K562 (cell line): Measurements from ENCODE around the gene FAAH. TPM values are rescaled to one million over a fixed set of nuclear protein-coding genes. Genes with fewer than 3 reads are reported as not detected.

ENCODE experiments used
- ATAC-seq: fragments of 200-7000 bp; cut with Tn5 transposase; 3 replicates; pipeline ENCODE4 v1.9.1; 2020; ENCODE audit warnings: moderate library complexity
- BruUV-seq: library from RNA; stranded (reverse); fragments of 400-500 nt; replicated peaks from 2 replicates; lab custom pipeline; 2021; lab: Mats Ljungman, UMichigan
- CTCF ChIA-PET: fragments of 300-600 bp; formaldehyde crosslinking; extraction: SDS; loops from one replicate; lab custom pipeline; 2021; ENCODE audit warnings: low intra/inter-chr PET ratio; lab: Yijun Ruan, JAX
- POLR2A ChIA-PET: fragments of 300-600, 350-650 bp; sonication (Branson Sonifier 250); formaldehyde crosslinking; extraction: SDS; loops from one replicate; lab custom pipeline; 2021; ENCODE audit warnings: antibody characterized with exemption, inconsistent platforms; lab: Yijun Ruan, JAX
- DNase-seq, 4 experiments: peaks; one replicate each; pipeline versions ENCODE4 v3.0.0 to v3.0.0-alpha.2; 2011 to 2018; ENCODE audit warnings: low spot score in 3 of 4, mixed read lengths in 3 of 4; ENCODE audit errors: extremely low read depth in 1 of 4
- FAIRE-seq: peaks from 2 replicates; lab custom pipeline; 2011; peaks lifted over from hg19 to GRCh38; lab: Jason Lieb, UNC
- H2AFZ ChIP-seq: 2 replicates; pipeline ENCODE4 v1.6.0; 2011; ENCODE audit warnings: low read depth, low read length, control low read depth, inconsistent platforms
- H3K27ac ChIP-seq: fragments of 200-600 bp; 3 replicates; pipeline ENCODE4 v1.8.0; 2011; ENCODE audit warnings: low read depth, mild to moderate bottlenecking, control low read depth, inconsistent platforms, low read length, moderate library complexity, mixed read lengths; ENCODE audit errors: extremely low read depth
- H3K27me3 ChIP-seq, 2 experiments: fragments of 300-600 bp in 1 of 2; 2 replicates in 1 of 2; 3 replicates in 1 of 2; pipeline versions ENCODE4 v1.6.0 to v1.8.0; 2011; ENCODE audit warnings: inconsistent platforms in 2 of 2, low read length in 2 of 2, mild to moderate bottlenecking in 1 of 2, mixed read lengths in 1 of 2, moderate library complexity in 1 of 2; ENCODE audit not compliant: control insufficient read depth in 2 of 2, insufficient read depth in 2 of 2
- H3K36me3 ChIP-seq: fragments of 300-600 bp; 3 replicates; pipeline ENCODE4 v1.8.0; 2011; ENCODE audit warnings: mild to moderate bottlenecking, low read length, inconsistent platforms; ENCODE audit not compliant: control insufficient read depth, insufficient read depth
- H3K4me1 ChIP-seq, 2 experiments: fragments of 200-600 bp in 1 of 2; replicated peaks in 1 of 2; 2 replicates in 1 of 2; 3 replicates in 1 of 2; pipeline versions ENCODE4 v1.5.1 to v1.8.0; 2011; ENCODE audit warnings: inconsistent platforms in 2 of 2, low read length in 2 of 2, mild to moderate bottlenecking in 1 of 2, mixed read lengths in 1 of 2, moderate library complexity in 1 of 2; ENCODE audit not compliant: control insufficient read depth in 2 of 2, insufficient read depth in 2 of 2
- H3K4me2 ChIP-seq: 2 replicates; pipeline ENCODE4 v1.6.1; 2011; ENCODE audit warnings: low read length, control low read depth, inconsistent platforms, mixed read lengths; ENCODE audit not compliant: insufficient read depth
- H3K4me3 ChIP-seq: fragments of 200-600 bp; sonication (generic), shearing (Covaris generic); 2 replicates; pipeline ENCODE4 v1.5.1; 2016; ENCODE audit warnings: control low read depth, inconsistent platforms
- H3K79me2 ChIP-seq: fragments of 200-600 bp; 3 replicates; pipeline ENCODE4 v1.8.0; 2011; ENCODE audit warnings: low read length, inconsistent platforms; ENCODE audit not compliant: control insufficient read depth, insufficient read depth
- H3K9ac ChIP-seq, 2 experiments: 2 replicates each; pipeline versions ENCODE4 v1.6.0 to v1.6.1; 2011; ENCODE audit warnings: low read depth in 2 of 2, low read length in 2 of 2, control low read depth in 1 of 2, inconsistent platforms in 1 of 2, mild to moderate bottlenecking in 1 of 2, mixed read lengths in 1 of 2; ENCODE audit not compliant: insufficient read depth in 1 of 2
- H3K9me1 ChIP-seq: one replicate; pipeline ENCODE4 v1.6.0; 2011; ENCODE audit warnings: inconsistent platforms, mild to moderate bottlenecking, low read length, moderate library complexity; ENCODE audit not compliant: control insufficient read depth, insufficient read depth
- H3K9me3 ChIP-seq: replicated peaks from 2 replicates; pipeline ENCODE4 v1.5.1; 2011; ENCODE audit warnings: low read depth, low read length, inconsistent platforms; ENCODE audit not compliant: control insufficient read depth, insufficient read depth
- H4K20me1 ChIP-seq: replicated peaks from 2 replicates; pipeline ENCODE4 v1.6.1; 2011; ENCODE audit warnings: low read length, inconsistent platforms, mixed read lengths; ENCODE audit not compliant: control insufficient read depth, insufficient read depth
- ESRRB ChIP-seq: fragments of 250-450 bp; sonication (Bioruptor Pico); IDR thresholded peaks from 2 replicates; pipeline ENCODE4 v1.5.0; 2020; ENCODE audit warnings: mild to moderate bottlenecking, moderate library complexity, borderline replicate concordance
- LCOR ChIP-seq: sonication (generic); formaldehyde crosslinking; IDR thresholded peaks from 2 replicates; pipeline ENCODE4 v1.8.0; 2022; ENCODE audit warnings: mild to moderate bottlenecking, missing genetic modification reagents
- MAFK ChIP-seq: IDR thresholded peaks from 2 replicates; pipeline ENCODE4 v1.6.1; 2011; ENCODE audit warnings: low read length, improper control_type of control experiment
- NELFE ChIP-seq: IDR thresholded peaks from 2 replicates; pipeline ENCODE4 v1.6.1; 2011; ENCODE audit warnings: mild to moderate bottlenecking; ENCODE audit not compliant: insufficient read depth, insufficient read length
- POLR2H ChIP-seq: IDR thresholded peaks from 2 replicates; pipeline ENCODE4 v1.6.1; 2016; ENCODE audit warnings: missing genetic modification characterization, low read depth, mild to moderate bottlenecking, control low read depth, missing compliant biosample characterization, moderate library complexity
- SMARCA5 ChIP-seq: fragments of 450-650 bp; IDR thresholded peaks from 2 replicates; pipeline ENCODE4 v1.6.1; 2016
- ZC3H4 ChIP-seq: sonication (generic); formaldehyde crosslinking; IDR thresholded peaks from 2 replicates; pipeline ENCODE4 v1.9.0; 2021; ENCODE audit warnings: missing genetic modification reagents, borderline replicate concordance
- WGBS: fragments of 100-300 bp; shearing (Covaris generic); methylation state at CpG from one replicate; pipeline ENCODE4 v1.1.6; 2016; ENCODE audit warnings: low coverage, mixed read lengths; ENCODE audit not compliant: insufficient coverage; ENCODE audit errors: missing lambda C conversion rate; 5-methylcytosine and 5-hydroxymethylcytosine counted together
- in situ Hi-C: fragments of 300-500 bp; cut with MboI; formaldehyde crosslinking; loops from 4 replicates; pipeline ENCODE4 v1.15.0; 2018; ENCODE audit warnings: inconsistent platforms, mixed read lengths
- intact Hi-C: fragments of 100-400 bp; cut with micrococcal nuclease; formaldehyde crosslinking; loops from 2 replicates; pipeline ENCODE4 v1.14.2; 2022
- polyA plus RNA-seq, 8 experiments: library from polyadenylated mRNA; depleted of rRNA in 4 of 8; stranded (reverse) in 5 of 8; unstranded in 3 of 8; fragments of >200 nt; fragmentation: Nextera tagmentation in 2 of 8; fragmentation: Illumina TruSeq in 1 of 8; extraction: Ambion mirVana in 2 of 8; extraction: Trizol in 1 of 8; gene quantifications; 2 replicates each; pipeline versions ENCODE4 v1.2.1 to v1.2.3, GENCODE V29; 2011 to 2014; ENCODE audit warnings: inconsistent platforms in 1 of 8, missing spikeins in 1 of 8
- total RNA-seq, 7 experiments: library from RNA; depleted of rRNA in 6 of 7; stranded (reverse); fragments of >200 nt in 6 of 7; fragmentation: Illumina TruSeq in 2 of 7; extraction: Trizol in 2 of 7; gene quantifications; 2 replicates each; pipeline versions ENCODE4 v1.2.1 to v1.2.3, GENCODE V29; 2011 to 2021; ENCODE audit warnings: low replicate concordance in 1 of 7
- TF ChIP-seq, protein P1 (sequence below), 2 experiments: fragments of 450-650 bp in 1 of 2; sonication (generic) in 1 of 2; formaldehyde crosslinking in 1 of 2; IDR thresholded peaks in 1 of 2; conservative IDR thresholded peaks in 1 of 2; 2 replicates each; pipeline versions ENCODE4 v1.6.1 to v1.8.1; 2016 to 2023; ENCODE audit warnings: mild to moderate bottlenecking in 2 of 2, moderate library complexity in 2 of 2, inconsistent platforms in 1 of 2, missing genetic modification reagents in 1 of 2
- TF ChIP-seq, protein P2 (sequence below): fragments of 250-450 bp; sonication (Bioruptor Pico); IDR thresholded peaks from 2 replicates; pipeline ENCODE4 v1.8.0; 2021; ENCODE audit warnings: moderate library complexity, mild to moderate bottlenecking, inconsistent platforms

The FAAH gene
- total and polyA plus RNA-seq, 9 of the 15 experiments (the other 6 are each of a cell fraction or from before 2014, with no cell fraction given) = 0.06 to 1.1 (median 0.32) TPM

DNA sequence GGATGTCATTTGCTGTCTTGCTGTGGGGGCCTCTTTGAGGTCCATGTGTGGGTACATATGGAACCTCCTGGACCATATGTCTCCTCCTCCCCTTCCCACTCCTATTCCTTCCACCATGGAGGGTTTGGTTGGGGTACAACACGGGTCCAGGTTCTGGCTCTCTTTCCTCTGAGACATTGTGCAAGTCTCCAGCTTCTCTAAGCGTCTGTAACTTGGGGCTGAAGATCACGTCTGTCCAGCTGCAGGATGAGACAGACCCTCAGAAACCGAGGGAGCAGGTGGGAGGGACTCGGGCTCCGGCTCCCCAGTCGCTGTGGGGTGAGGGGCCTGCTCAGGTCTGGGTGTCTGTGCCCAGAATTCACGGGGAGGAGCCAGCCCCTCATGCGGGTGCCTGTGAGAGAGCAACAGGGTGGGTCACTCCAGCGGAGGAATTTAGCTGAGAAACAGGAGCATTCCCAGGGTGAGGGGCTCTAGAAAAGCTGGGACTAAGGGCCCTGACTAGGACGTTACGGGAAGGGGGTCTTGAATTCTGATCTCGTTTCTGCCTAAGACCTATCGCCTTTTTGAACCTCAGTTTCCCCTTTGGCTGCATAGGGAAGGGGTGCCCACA is 53.5 kb downstream of the FAAH start:
- no peak for FAIRE-seq
- POLR2A ChIA-PET = interaction anchor here (0.6 to 1.3 kb wide), 9 partner anchors 8 to 156 kb away, joined by 3 to 6 read pairs (median 4); partner anchors contain the start of gene MKNK1

More for the DNA sequence above, 53.5 kb downstream of the FAAH start:
- H3K4me3 ChIP-seq = no peak overlapping the region
- TF ChIP-seq, protein P1, sequence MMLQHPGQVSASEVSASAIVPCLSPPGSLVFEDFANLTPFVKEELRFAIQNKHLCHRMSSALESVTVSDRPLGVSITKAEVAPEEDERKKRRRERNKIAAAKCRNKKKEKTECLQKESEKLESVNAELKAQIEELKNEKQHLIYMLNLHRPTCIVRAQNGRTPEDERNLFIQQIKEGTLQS (IDR thresholded peaks at IDR 0.05) = no peak
- TF ChIP-seq, protein P1 (CRISPR knock-in tag; conservative IDR thresholded peaks at IDR 0.05) = no peak
- TF ChIP-seq ZC3H4 (CRISPR knock-in tag) = no peak
- no peak for TF ChIP-seq SMARCA5
- TF ChIP-seq ESRRB = no peak
- TF ChIP-seq LCOR (CRISPR knock-in tag) = no peak
- TF ChIP-seq POLR2H (tag) = no peak
- no peak for TF ChIP-seq NELFE
- TF ChIP-seq MAFK = no peak
- TF ChIP-seq, protein P2, sequence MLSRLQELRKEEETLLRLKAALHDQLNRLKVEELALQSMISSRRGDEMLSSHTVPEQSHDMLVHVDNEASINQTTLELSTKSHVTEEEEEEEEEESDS (CRISPR knock-in tag) = no peak
- ATAC-seq (no peak), DNase-seq (no peak)
- no peaks in the 10 kb centered on the region for H3K27me3 ChIP-seq
- CTCF ChIA-PET = interaction anchor here (1.0 to 7.9 kb wide), 5 partner anchors 25 to 101 kb away, joined by 3 to 144 read pairs (median 10); a partner anchor contains a TSS
- no peaks in the 10 kb centered on the region for H3K9me1 ChIP-seq
- no peaks in the 10 kb centered on the region for H4K20me1 ChIP-seq
- 65% methylated on average over 13 of the region's 14 CpGs for WGBS
- no TSS peak for BruUV-seq
- H3K27ac ChIP-seq = no peak overlapping the region
- H3K36me3 ChIP-seq = no peaks in the 10 kb centered on the region
- no peaks in the 10 kb centered on the region for H3K79me2 ChIP-seq
- H3K9ac ChIP-seq = no peak overlapping the region
- intact Hi-C loops = loop anchor here (1.0 kb wide), 2 partner anchors 30 to 81 kb away; no protein-coding TSS in a partner anchor
- peaks cover 22 to 42% of the 10 kb centered on the region in 2 experiments for H3K4me1 ChIP-seq
- H3K9me3 ChIP-seq = no peaks in the 10 kb centered on the region
- in situ Hi-C loops = loop anchor here (5.0 kb wide), 2 partner anchors 80 to 280 kb away; no protein-coding TSS in a partner anchor
- H2AFZ ChIP-seq = no peak overlapping the region
- no peak overlapping the region for H3K4me2 ChIP-seq
